Neuronal stem cell (in vitro differentiated cells): ENCODE measurements around the gene ZMAT5.

Source experiments
- DNase-seq: peaks from one replicate; pipeline ENCODE4 v3.0.0-alpha.2; 2013; ENCODE audit warnings: low spot score
- H2AFZ ChIP-seq: one replicate; pipeline ENCODE4 v1.6.1; 2013; ENCODE audit warnings: mild to moderate bottlenecking, low read length, inconsistent platforms
- H2AK5ac ChIP-seq: 2 replicates; pipeline ENCODE4 v1.6.1; 2013; ENCODE audit warnings: low read depth, mild to moderate bottlenecking, inconsistent platforms, low read length, moderate library complexity, mixed read lengths
- H2BK120ac ChIP-seq: 2 replicates; pipeline ENCODE4 v1.6.1; 2013; ENCODE audit warnings: low read depth, mild to moderate bottlenecking, inconsistent platforms, low read length, moderate library complexity, mixed read lengths
- H2BK12ac ChIP-seq: one replicate; pipeline ENCODE4 v1.6.1; 2013; ENCODE audit warnings: low read length, inconsistent platforms
- H2BK15ac ChIP-seq: 2 replicates; pipeline ENCODE4 v1.6.1; 2013; ENCODE audit warnings: mild to moderate bottlenecking, low read length, inconsistent platforms, mixed read lengths
- H2BK5ac ChIP-seq: one replicate; pipeline ENCODE4 v1.6.1; 2013; ENCODE audit warnings: inconsistent platforms, mild to moderate bottlenecking, low read length, moderate library complexity
- H3K14ac ChIP-seq: one replicate; pipeline ENCODE4 v1.6.1; 2013; ENCODE audit warnings: low read length, inconsistent platforms
- H3K18ac ChIP-seq: 2 replicates; pipeline ENCODE4 v1.6.1; 2013; ENCODE audit warnings: low read length, inconsistent platforms
- H3K23ac ChIP-seq: 2 replicates; pipeline ENCODE4 v1.6.1; 2013; ENCODE audit warnings: low read depth, mild to moderate bottlenecking, mixed read lengths, low read length, inconsistent platforms; ENCODE audit not compliant: poor library complexity
- H3K27ac ChIP-seq: replicated peaks from 3 replicates; pipeline ENCODE4 v1.5.1; 2013; ENCODE audit warnings: low read length, inconsistent platforms
- H3K27me3 ChIP-seq, 3 experiments: 2 replicates each; pipeline ENCODE4 v1.6.1; 2013; ENCODE audit warnings: low read length in 3 of 3, mild to moderate bottlenecking in 2 of 3, inconsistent platforms in 1 of 3, low read depth in 1 of 3, mixed read lengths in 1 of 3, moderate library complexity in 1 of 3; ENCODE audit not compliant: control insufficient read depth in 3 of 3, insufficient read depth in 3 of 3
- H3K36me3 ChIP-seq, 2 donors: replicated peaks in 1 of 2; 2 replicates each; pipeline ENCODE4 v1.6.1; 2013; ENCODE audit warnings: low read length in 2 of 2; ENCODE audit not compliant: control insufficient read depth in 2 of 2, insufficient read depth in 2 of 2
- H3K4ac ChIP-seq: 2 replicates; pipeline ENCODE4 v1.6.1; 2013; ENCODE audit warnings: inconsistent platforms, mild to moderate bottlenecking, low read length, moderate library complexity
- H3K4me1 ChIP-seq, 2 donors: 1 replicate in 1 of 2; 2 replicates in 1 of 2; pipeline ENCODE4 v1.6.1; 2013; ENCODE audit warnings: low read length in 2 of 2, low read depth in 1 of 2; ENCODE audit not compliant: control insufficient read depth in 2 of 2, insufficient read depth in 1 of 2
- H3K4me2 ChIP-seq: one replicate; pipeline ENCODE4 v1.6.1; 2013; ENCODE audit warnings: mild to moderate bottlenecking, low read length, inconsistent platforms; ENCODE audit not compliant: insufficient read depth, poor library complexity, severe bottlenecking
- H3K4me3 ChIP-seq, 2 donors: 2 replicates each; pipeline ENCODE4 v1.5.1; 2013; ENCODE audit warnings: low read length in 2 of 2, mild to moderate bottlenecking in 2 of 2, inconsistent platforms in 1 of 2, moderate library complexity in 1 of 2
- H3K79me1 ChIP-seq: one replicate; pipeline ENCODE4 v1.6.1; 2013; ENCODE audit warnings: low read depth, mild to moderate bottlenecking, inconsistent platforms, low read length, moderate library complexity
- H3K9ac ChIP-seq: one replicate; pipeline ENCODE4 v1.6.1; 2013; ENCODE audit warnings: mild to moderate bottlenecking, low read depth, low read length, inconsistent platforms; ENCODE audit not compliant: poor library complexity
- H3K9me3 ChIP-seq, 2 donors: replicated peaks in 1 of 2; 2 replicates each; pipeline versions ENCODE3 to v1.6.1; 2013; ENCODE audit warnings: low read length in 2 of 2, mild to moderate bottlenecking in 2 of 2, inconsistent platforms in 1 of 2, low read depth in 1 of 2, mixed read lengths in 1 of 2, moderate library complexity in 1 of 2; ENCODE audit not compliant: control insufficient read depth in 2 of 2, insufficient read depth in 1 of 2
- H4K8ac ChIP-seq: one replicate; pipeline ENCODE4 v1.6.1; 2013; ENCODE audit warnings: low read depth, mild to moderate bottlenecking, inconsistent platforms, low read length, moderate library complexity
- H4K91ac ChIP-seq: one replicate; pipeline ENCODE4 v1.6.1; 2013; ENCODE audit warnings: low read length, low read depth, mild to moderate bottlenecking, inconsistent platforms; ENCODE audit not compliant: poor library complexity
- WGBS, 2 donors: extraction: QIAGEN DNeasy Blood & Tissue Kit; methylation state at CpG; one replicate each; pipeline ENCODE4 v1.1.7; 2013; ENCODE audit warnings: missing lambda C conversion rate in 2 of 2, mixed read lengths in 1 of 2; ENCODE audit not compliant: insufficient read length in 2 of 2, insufficient replicate concordance in 1 of 2; ENCODE audit errors: extremely low coverage in 2 of 2; 5-methylcytosine and 5-hydroxymethylcytosine counted together

Gene ZMAT5

DNA sequence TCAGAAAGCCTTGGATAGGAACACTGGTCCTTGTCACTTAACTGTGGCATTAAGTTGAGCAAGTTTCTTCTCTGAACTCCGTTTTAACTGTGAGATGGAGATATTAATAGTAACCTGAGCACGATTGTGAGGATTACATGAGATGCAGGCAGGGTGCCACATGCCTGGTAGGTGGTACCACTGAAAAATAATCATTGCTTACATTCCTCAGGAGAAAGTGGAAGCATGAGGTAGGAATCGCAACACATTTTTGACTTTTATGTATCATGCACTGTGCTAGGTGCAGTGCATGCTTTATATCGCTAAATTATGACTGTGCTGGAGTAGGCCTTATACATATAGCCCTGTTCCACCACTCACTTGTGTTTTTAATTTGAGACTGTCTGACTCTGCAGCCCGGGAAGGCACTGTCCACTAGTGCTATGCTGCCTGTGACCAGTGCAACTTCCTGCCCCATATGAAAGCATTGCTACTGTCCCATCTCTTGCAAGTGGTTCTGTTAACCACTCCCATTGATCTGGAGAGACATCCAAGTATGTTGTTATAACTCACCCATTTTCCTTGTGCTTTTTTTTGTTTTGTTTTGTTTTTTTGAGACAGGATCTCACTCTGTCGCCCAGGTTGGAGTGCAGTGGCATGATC is 1.4 kb upstream of the ZMAT5 start:
- peaks cover 5 to 8% of the 10 kb centered on the region in 2 donors for H3K4me1 ChIP-seq
- no peak overlapping the region for H2BK120ac ChIP-seq
- peak overlapping the region; percentile 74 for H3K4me2 ChIP-seq
- no peak overlapping the region for H2BK15ac ChIP-seq
- peak overlapping the region; percentile 30 for H2BK5ac ChIP-seq
- H2AFZ ChIP-seq, result peak overlapping the region; percentile 80
- no peak overlapping the region for H2BK12ac ChIP-seq
- H3K27me3 ChIP-seq, result no peaks in the 10 kb centered on the region
- H2AK5ac ChIP-seq, result no peak overlapping the region
- H4K91ac ChIP-seq, result no peak overlapping the region
- H3K9me3 ChIP-seq, result no peaks in the 10 kb centered on the region
- peaks cover 6% of the 10 kb centered on the region for H3K79me1 ChIP-seq
- peak overlapping the region; percentile 56 for H3K9ac ChIP-seq
- no peak overlapping the region for H4K8ac ChIP-seq
- DNase-seq, result no peak
- no peak overlapping the region for H3K18ac ChIP-seq
- H3K23ac ChIP-seq, result no peak overlapping the region
- H3K4me3 ChIP-seq, result peak overlapping the region; percentile 94 to 97
- WGBS, 2 donors, result no CpG with 5 or more reads among the region's 6 CpGs
- no peak overlapping the region for H3K27ac ChIP-seq
- H3K14ac ChIP-seq, result no peak overlapping the region
- no peak overlapping the region for H3K4ac ChIP-seq
- H3K36me3 ChIP-seq, result peaks cover 12 to 24% of the 10 kb centered on the region in 2 donors

GRCh38 chr22:29767171-29768051 is 604 bp upstream of the ZMAT5 start, which contains the start of gene UQCR10:
Gene UQCR10 (plus strand): TSS chr22:29767369. CDS start chr22:29767399, 30 bp downstream.
- Histone ChIP-seq H3K9ac (peak within 1 kb of the TSS; percentile 100), H3K18ac (peak within 1 kb of the TSS; percentile 98), H2AK5ac (peak within 1 kb of the TSS; percentile 8), H3K14ac (peak within 1 kb of the TSS; percentile 94), H3K9me3 (no peaks in the 10 kb centered on the region), H2BK12ac (no peak within 1 kb of the TSS), H3K36me3 (peaks cover 12 to 24% of the 10 kb centered on the region in 2 donors), H4K91ac (no peak within 1 kb of the TSS), H4K8ac (peak within 1 kb of the TSS; percentile 68), H3K4me2 (peak within 1 kb of the TSS; percentile 75), H2BK15ac (no peak within 1 kb of the TSS), H2AFZ (peak within 1 kb of the TSS; percentile 80), H3K4me1 (peaks cover 5 to 8% of the 10 kb centered on the region in 2 donors), H3K27me3 (no peaks in the 10 kb centered on the region), H2BK5ac (peak within 1 kb of the TSS; percentile 30), H3K4ac (no peak within 1 kb of the TSS), H3K4me3 (peak within 1 kb of the TSS; percentile 94 to 97), H2BK120ac (no peak within 1 kb of the TSS), H3K27ac (peak within 1 kb of the TSS; percentile 6), H3K23ac (peak within 1 kb of the TSS; percentile 40), H3K79me1 (peaks cover 6% of the 10 kb centered on the region)
- no CpG with 5 or more reads among the region's 46 CpGs for WGBS, 2 donors
- peak; percentile 93 for DNase-seq

DNA sequence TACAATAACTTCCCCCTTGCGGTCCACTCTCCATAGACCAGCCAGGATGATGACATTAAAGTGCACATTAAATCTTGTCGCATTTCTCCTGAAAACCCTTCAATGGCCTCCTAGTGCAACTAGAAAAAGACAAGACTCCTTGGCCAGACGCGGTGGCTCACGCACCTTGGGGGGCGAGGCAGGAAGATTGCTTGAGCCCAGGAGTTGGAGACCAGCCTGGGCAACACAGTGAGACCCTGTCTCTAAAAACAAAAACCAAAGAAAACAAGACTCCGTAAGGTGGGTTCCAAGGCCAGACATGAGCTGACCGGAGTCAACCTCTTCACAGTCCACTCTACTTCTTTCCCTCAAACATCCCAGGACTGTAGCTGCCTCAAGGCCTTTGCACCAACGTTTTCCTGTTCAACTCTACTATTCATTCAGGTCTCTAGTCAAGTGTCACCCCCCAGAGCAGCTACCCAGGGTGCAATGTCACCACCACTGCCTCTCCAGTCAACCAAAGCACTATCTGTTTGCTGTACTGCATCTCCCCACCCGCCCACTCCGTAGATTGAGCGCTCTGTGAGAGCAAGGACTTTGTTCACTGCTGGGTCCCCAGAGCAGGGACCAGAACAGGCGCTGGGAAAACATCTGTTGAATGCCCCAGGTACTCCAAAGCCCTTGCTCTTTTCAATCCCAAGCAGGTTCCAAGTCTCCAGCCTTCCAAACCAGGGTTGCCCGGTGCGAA is 739 bp downstream of the ZMAT5 start:
- Histone ChIP-seq H3K36me3 (peaks cover 12 to 23% of the 10 kb centered on the region in 2 donors), H3K27ac (peak overlapping the region; percentile 6), H3K4me3 (peak overlapping the region; percentile 88 to 94), H3K27me3 (no peaks in the 10 kb centered on the region), H2AK5ac (peak overlapping the region; percentile 8), H3K4me2 (peak overlapping the region; percentile 75), H3K79me1 (peaks cover 6% of the 10 kb centered on the region), H3K9me3 (no peaks in the 10 kb centered on the region), H2BK12ac (no peak overlapping the region), H2BK120ac (no peak overlapping the region), H3K18ac (peak overlapping the region; percentile 91), H3K4me1 (peaks cover 5 to 8% of the 10 kb centered on the region in 2 donors), H3K4ac (no peak overlapping the region), H4K8ac (no peak overlapping the region), H3K14ac (peak overlapping the region; percentile 94), H4K91ac (no peak overlapping the region), H3K23ac (no peak overlapping the region), H2AFZ (peak overlapping the region; percentile 80), H2BK5ac (no peak overlapping the region), H3K9ac (peak overlapping the region; percentile 85), H2BK15ac (no peak overlapping the region)
- peak; percentile 15 for DNase-seq
- no CpG with 5 or more reads among the region's 15 CpGs for WGBS, 2 donors
